Measurements from ENCODE around the gene CACNB1.

Gene CACNB1

GRCh38 chr17:39210093-39210434 lies 12.6 kb upstream of the CACNB1 start:
- in situ Hi-C loops (cut with HindIII; ENCODE audit: low sequenced_read_pairs) = no loop called here
- TF ChIP-seq, protein P1, sequence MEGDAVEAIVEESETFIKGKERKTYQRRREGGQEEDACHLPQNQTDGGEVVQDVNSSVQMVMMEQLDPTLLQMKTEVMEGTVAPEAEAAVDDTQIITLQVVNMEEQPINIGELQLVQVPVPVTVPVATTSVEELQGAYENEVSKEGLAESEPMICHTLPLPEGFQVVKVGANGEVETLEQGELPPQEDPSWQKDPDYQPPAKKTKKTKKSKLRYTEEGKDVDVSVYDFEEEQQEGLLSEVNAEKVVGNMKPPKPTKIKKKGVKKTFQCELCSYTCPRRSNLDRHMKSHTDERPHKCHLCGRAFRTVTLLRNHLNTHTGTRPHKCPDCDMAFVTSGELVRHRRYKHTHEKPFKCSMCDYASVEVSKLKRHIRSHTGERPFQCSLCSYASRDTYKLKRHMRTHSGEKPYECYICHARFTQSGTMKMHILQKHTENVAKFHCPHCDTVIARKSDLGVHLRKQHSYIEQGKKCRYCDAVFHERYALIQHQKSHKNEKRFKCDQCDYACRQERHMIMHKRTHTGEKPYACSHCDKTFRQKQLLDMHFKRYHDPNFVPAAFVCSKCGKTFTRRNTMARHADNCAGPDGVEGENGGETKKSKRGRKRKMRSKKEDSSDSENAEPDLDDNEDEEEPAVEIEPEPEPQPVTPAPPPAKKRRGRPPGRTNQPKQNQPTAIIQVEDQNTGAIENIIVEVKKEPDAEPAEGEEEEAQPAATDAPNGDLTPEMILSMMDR (IDR thresholded peaks at IDR 0.05; ENCODE audit: low read depth, low read length) = no peak
- H3K4me3 ChIP-seq (ENCODE audit: low read depth, low read length) = peak overlapping the region; percentile 26

DNA sequence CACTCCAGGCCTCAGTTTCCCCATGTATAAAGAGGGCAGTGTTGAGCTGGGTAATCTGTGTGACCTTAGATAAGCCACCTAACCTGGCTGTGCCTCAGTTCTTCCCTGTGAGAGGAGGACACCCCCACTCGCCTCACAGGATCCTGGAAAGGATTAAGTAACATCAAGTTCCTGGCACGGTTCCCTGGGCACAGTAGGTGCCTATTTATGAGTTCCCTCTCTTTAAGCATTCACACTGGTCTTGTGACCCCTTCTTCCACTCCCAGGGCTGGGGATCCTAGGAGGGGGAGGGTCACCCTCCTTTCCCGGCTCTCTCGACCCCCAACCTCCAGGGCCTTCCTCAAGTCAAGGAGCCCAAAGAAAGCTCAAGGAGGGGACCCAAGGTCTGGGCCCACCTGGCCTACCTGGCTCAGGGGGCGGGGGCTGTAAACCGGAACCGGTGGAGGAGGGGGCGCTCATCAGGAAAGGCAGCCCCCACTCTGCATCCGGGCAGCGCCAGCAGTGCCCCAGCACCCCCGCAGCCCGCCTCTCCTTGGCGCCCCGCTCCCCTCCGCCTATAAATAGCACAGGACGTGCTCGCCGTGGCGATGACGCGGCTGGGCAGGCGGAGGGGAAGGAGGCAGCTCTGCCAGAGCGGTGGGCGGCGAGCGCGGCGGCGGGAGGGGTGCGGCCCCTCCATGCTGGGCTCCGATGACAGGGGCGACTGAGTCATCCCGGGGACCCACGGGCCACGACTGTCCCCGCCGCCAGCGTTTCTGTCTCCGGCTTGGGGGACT lies 12.0 kb upstream of the CACNB1 start:
- in situ Hi-C loops (cut with HindIII; ENCODE audit: low sequenced_read_pairs) = no loop called here
- TF ChIP-seq, protein P1 (IDR thresholded peaks at IDR 0.05; ENCODE audit: low read depth, low read length) = no peak
- peak overlapping the region; percentile 26 for H3K4me3 ChIP-seq (ENCODE audit: low read depth, low read length)
- peak; percentile 43 for DNase-seq (ENCODE audit: low read depth, low spot score)

More at GRCh38 chr17:39210093-39210434, 12.6 kb upstream of the CACNB1 start:
- no peak for DNase-seq (ENCODE audit: low read depth, low spot score)

DNA sequence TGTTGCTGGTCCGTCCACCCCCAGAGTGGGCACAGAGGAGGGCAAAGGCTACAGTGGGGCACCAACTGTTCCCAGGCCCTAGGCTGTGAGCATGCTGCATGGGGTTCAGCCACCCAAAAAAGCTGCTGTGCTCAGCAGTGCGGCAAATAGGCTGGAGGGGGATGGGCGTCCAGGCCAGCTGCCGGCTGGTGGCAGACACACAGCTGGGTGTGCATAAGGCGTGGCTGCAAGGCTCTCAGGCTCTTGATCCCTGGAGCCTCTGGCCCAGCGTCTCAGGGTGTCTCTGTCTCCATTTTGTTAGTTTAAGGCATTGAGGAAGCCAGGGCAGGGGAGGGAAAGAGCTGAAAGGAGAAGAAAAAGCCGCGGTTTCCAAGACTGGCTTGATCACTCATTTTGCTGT lies 11.4 kb upstream of the CACNB1 start:
- TF ChIP-seq, protein P1 (IDR thresholded peaks at IDR 0.05; ENCODE audit: low read depth, low read length) = no peak
- DNase-seq (ENCODE audit: low read depth, low spot score) = no peak
- in situ Hi-C loops (cut with HindIII; ENCODE audit: low sequenced_read_pairs) = no loop called here
- H3K4me3 ChIP-seq (ENCODE audit: low read depth, low read length) = no peak overlapping the region

DNA sequence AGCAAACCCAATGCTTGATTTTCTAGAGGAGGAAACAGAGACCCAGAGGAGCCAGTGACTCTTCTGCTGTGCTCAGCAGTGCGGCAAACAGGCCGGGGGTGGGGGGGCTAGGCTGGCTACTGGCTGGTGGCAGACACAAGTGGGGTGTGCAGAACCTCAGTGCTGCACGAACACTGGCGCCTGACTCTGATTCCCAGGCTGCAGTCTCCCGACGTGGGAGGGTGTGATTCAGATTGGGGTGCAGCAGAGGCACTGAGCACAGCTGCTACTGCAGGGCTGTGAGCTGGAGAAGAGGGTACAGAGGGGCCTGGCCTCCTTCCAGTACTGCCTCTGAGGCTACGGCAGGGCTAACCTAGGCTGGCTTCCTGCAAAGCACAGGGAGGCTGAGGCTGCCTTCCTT lies 10.7 kb upstream of the CACNB1 start:
- in situ Hi-C loops (cut with HindIII; ENCODE audit: low sequenced_read_pairs) = no loop called here
- TF ChIP-seq, protein P1 (IDR thresholded peaks at IDR 0.05; ENCODE audit: low read depth, low read length) = no peak
- H3K4me3 ChIP-seq (ENCODE audit: low read depth, low read length) = no peak overlapping the region
- no peak for DNase-seq (ENCODE audit: low read depth, low spot score)

DNA sequence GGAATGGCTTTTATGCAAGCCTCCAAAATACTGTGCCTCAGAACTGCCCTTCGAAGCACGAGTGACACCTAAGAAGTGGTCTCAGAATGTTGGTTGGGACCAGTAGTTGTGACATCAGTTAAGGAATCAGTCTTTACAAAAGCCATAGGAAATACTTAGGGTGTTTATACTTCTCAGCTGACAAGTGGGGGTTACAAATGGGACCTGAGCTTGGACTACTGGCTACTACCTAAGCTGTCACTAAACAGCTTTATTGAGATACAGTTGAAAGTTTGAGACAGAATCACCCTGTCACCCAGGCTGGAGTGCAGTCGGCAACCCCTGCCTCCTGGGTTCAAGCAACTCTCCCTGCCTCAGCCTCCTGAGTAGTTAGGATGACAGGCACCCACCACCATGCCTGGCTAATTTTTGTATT lies 7.7 kb upstream of the CACNB1 start:
- DNase-seq (ENCODE audit: low read depth, low spot score) = no peak
- in situ Hi-C loops (cut with HindIII; ENCODE audit: low sequenced_read_pairs) = no loop called here
- TF ChIP-seq, protein P1 (IDR thresholded peaks at IDR 0.05; ENCODE audit: low read depth, low read length) = no peak
- H3K4me3 ChIP-seq (ENCODE audit: low read depth, low read length) = no peak overlapping the region

GRCh38 chr17:39204245-39204644 lies 6.8 kb upstream of the CACNB1 start:
- no peak for DNase-seq (ENCODE audit: low read depth, low spot score)
- no peak overlapping the region for H3K4me3 ChIP-seq (ENCODE audit: low read depth, low read length)
- TF ChIP-seq, protein P1 (IDR thresholded peaks at IDR 0.05; ENCODE audit: low read depth, low read length) = no peak
- in situ Hi-C loops (cut with HindIII; ENCODE audit: low sequenced_read_pairs) = no loop called here
